ENCODE measurements around the gene SORCS3. TPM values are rescaled to one million over a fixed set of nuclear protein-coding genes. Genes with fewer than 3 reads are reported as not detected.

The SORCS3 gene
- polyA plus RNA-seq, 3 donors = not detected

GRCh38 chr10:105195831-105196230 is 554.7 kb downstream of the SORCS3 start:
- Histone ChIP-seq H3K9ac (ENCODE audit: insufficient read depth, low read length, poor library complexity, severe bottlenecking) (no peak overlapping the region), H2AFZ (ENCODE audit: insufficient read depth, low read depth, low read length, poor library complexity, severe bottlenecking) (no peak overlapping the region), H3K27me3 (ENCODE audit: control insufficient read depth in 2 of 2, insufficient read depth in 2 of 2, low read length in 2 of 2) (no peaks in the 10 kb centered on the region), H3K4me2 (replicated peaks; ENCODE audit: extremely low read depth, low read length, poor library complexity, severe bottlenecking) (no peak overlapping the region), H3K79me2 (ENCODE audit: insufficient read depth, low read length) (no peaks in the 10 kb centered on the region), H4K20me1 (ENCODE audit: insufficient read depth, low read length) (no peaks in the 10 kb centered on the region), H3K4me3 (replicated peaks in 1 of 3; ENCODE audit: low read depth in 2 of 3, low read length in 3 of 3) (no peak overlapping the region), H3K36me3 (replicated peaks in 1 of 2; ENCODE audit: control insufficient read depth in 1 of 2, insufficient read depth in 2 of 2, low read length in 2 of 2) (no peaks in the 10 kb centered on the region), H3K4me1 (ENCODE audit: control insufficient read depth in 1 of 2, insufficient read depth in 2 of 2, low read length in 2 of 2) (no peaks in the 10 kb centered on the region), H3K9me3 (replicated peaks in 1 of 2; ENCODE audit: control insufficient read depth in 1 of 2, insufficient read depth in 1 of 2, low read length in 2 of 2) (no peaks in the 10 kb centered on the region), H3K27ac (ENCODE audit: low read depth in 1 of 2, low read length in 2 of 2) (no peak overlapping the region)
- H3K4me1 Mint-ChIP-seq = no peaks in the 10 kb centered on the region
- no peak for DNase-seq
- WGBS (ENCODE audit: insufficient coverage) = 64% methylated on average over 4 of the region's 4 CpGs
- peaks cover 0 to 12% (median 4%) of the 10 kb centered on the region in 7 donors for H3K9me3 Mint-ChIP-seq
- no peak overlapping the region for H3K4me3 Mint-ChIP-seq
- H3K27ac Mint-ChIP-seq = no peak overlapping the region
- no peaks in the 10 kb centered on the region for H3K27me3 Mint-ChIP-seq (ENCODE audit: low read depth in 3 of 3)
- intact Hi-C loops (cut with micrococcal nuclease) = no loop called here
- no peaks in the 10 kb centered on the region for H3K36me3 Mint-ChIP-seq
- no peak for TF ChIP-seq CTCF (IDR thresholded peaks at IDR 0.05)

DNA sequence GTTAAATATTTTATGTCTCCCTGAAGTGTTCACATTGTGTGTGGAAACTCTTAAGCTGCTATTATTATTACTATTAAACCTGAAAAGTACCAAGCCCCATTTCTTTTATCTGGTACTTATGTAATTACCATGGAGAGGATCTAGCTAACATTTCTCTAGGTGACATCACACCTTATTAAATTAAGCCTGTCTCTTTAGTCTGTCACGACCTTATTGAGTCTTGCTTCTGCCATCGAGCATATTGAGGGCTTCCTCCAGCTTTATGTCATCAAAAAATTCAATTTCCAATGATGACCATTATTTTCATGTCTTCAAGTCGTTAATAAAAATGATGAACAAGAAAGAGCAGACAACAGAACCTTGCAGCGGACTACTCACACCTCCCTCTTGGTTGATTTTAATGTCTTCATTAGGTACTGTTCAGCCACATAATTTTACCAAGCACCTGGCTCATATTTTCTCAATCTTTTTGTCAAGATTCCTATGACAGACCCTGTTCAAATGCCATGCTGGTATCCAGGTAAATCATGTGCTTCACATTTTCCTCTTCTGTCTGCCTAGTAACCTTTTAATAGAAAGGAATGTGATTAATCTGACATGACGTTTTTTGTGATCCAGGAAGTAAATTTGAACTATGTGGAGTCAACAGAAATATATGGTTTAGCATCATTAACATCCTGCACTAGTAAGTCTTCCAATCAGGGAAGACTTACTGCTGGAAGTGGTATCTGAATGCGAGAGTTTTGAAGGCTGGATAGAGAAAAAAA is 556.7 kb downstream of the SORCS3 start:
- Histone ChIP-seq H3K27me3 (ENCODE audit: control insufficient read depth in 2 of 2, insufficient read depth in 2 of 2, low read length in 2 of 2) (no peaks in the 10 kb centered on the region), H3K4me3 (replicated peaks in 1 of 3; ENCODE audit: low read depth in 2 of 3, low read length in 3 of 3) (no peak overlapping the region), H3K4me2 (replicated peaks; ENCODE audit: extremely low read depth, low read length, poor library complexity, severe bottlenecking) (no peak overlapping the region), H3K4me1 (ENCODE audit: control insufficient read depth in 1 of 2, insufficient read depth in 2 of 2, low read length in 2 of 2) (no peaks in the 10 kb centered on the region), H4K20me1 (ENCODE audit: insufficient read depth, low read length) (no peaks in the 10 kb centered on the region), H3K79me2 (ENCODE audit: insufficient read depth, low read length) (no peaks in the 10 kb centered on the region), H2AFZ (ENCODE audit: insufficient read depth, low read depth, low read length, poor library complexity, severe bottlenecking) (no peak overlapping the region), H3K9ac (ENCODE audit: insufficient read depth, low read length, poor library complexity, severe bottlenecking) (no peak overlapping the region), H3K27ac (ENCODE audit: low read depth in 1 of 2, low read length in 2 of 2) (no peak overlapping the region), H3K36me3 (replicated peaks in 1 of 2; ENCODE audit: control insufficient read depth in 1 of 2, insufficient read depth in 2 of 2, low read length in 2 of 2) (no peaks in the 10 kb centered on the region), H3K9me3 (replicated peaks in 1 of 2; ENCODE audit: control insufficient read depth in 1 of 2, insufficient read depth in 1 of 2, low read length in 2 of 2) (peaks cover 0 to 4% of the 10 kb centered on the region in 2 donors)
- H3K36me3 Mint-ChIP-seq = no peaks in the 10 kb centered on the region
- WGBS (ENCODE audit: insufficient coverage) = 17% methylated on average over 2 of the region's 6 CpGs
- no peak overlapping the region for H3K4me3 Mint-ChIP-seq
- no peak for DNase-seq
- peaks cover 0 to 14% (median 6%) of the 10 kb centered on the region in 7 donors for H3K9me3 Mint-ChIP-seq
- no peak for TF ChIP-seq CTCF (IDR thresholded peaks at IDR 0.05)
- H3K4me1 Mint-ChIP-seq = no peaks in the 10 kb centered on the region
- intact Hi-C loops (cut with micrococcal nuclease) = no loop called here
- H3K27ac Mint-ChIP-seq = no peak overlapping the region
- no peaks in the 10 kb centered on the region for H3K27me3 Mint-ChIP-seq (ENCODE audit: low read depth in 3 of 3)
